HG03460 (cell line): Measurements from ENCODE around the gene SYCP2.

Experiments used
- ATAC-seq: cut with Tn5 transposase; IDR thresholded peaks from one replicate; pipeline ENCODE4 v1.9.1; 2021; ENCODE audit not compliant: unreplicated experiment

Gene SYCP2

GRCh38 chr20:59839400-59839799 lies 94.0 kb downstream of the SYCP2 start:
- no peak for ATAC-seq

GRCh38 chr20:59837623-59838394 lies 95.6 kb downstream of the SYCP2 start:
- no peak for ATAC-seq

GRCh38 chr20:59836767-59837166 lies 96.7 kb downstream of the SYCP2 start:
- no peak for ATAC-seq

GRCh38 chr20:59835448-59836395 lies 97.7 kb downstream of the SYCP2 start:
- ATAC-seq = no peak

GRCh38 chr20:59835057-59835447 lies 98.4 kb downstream of the SYCP2 start:
- no peak for ATAC-seq

- no peak for ATAC-seq
These were observed 100.8 kb downstream of the SYCP2 start for GRCh38 chr20:59832406-59833363.

GRCh38 chr20:59831916-59832270 lies 101.5 kb downstream of the SYCP2 start:
- ATAC-seq = no peak

- ATAC-seq = no peak
These were observed 102.2 kb downstream of the SYCP2 start for GRCh38 chr20:59831024-59831915.

GRCh38 chr20:59830665-59831023 lies 102.8 kb downstream of the SYCP2 start:
- ATAC-seq = no peak

- no peak for ATAC-seq
These were observed 103.4 kb downstream of the SYCP2 start for GRCh38 chr20:59829786-59830664.

- no peak for ATAC-seq
These were observed 104.2 kb downstream of the SYCP2 start for GRCh38 chr20:59829054-59829785.

GRCh38 chr20:59828125-59829053 lies 105.0 kb downstream of the SYCP2 start:
- no peak for ATAC-seq

- no peak for ATAC-seq
These were observed 106.0 kb downstream of the SYCP2 start for GRCh38 chr20:59827138-59828056.

GRCh38 chr20:59825944-59826759 lies 107.3 kb downstream of the SYCP2 start:
- ATAC-seq = no peak

- ATAC-seq = no peak
These were observed 107.9 kb downstream of the SYCP2 start for GRCh38 chr20:59825563-59825920.
